Spleen (tissue), 7 donors: Measurements from ENCODE around the gene SLC39A5.

ENCODE experiments used
- CTCF ChIP-seq, 11 experiments: fragments of 200-600 bp in 7 of 11; fragments of 450-650 bp in 4 of 11; sonication (generic) in 4 of 11; IDR thresholded peaks in 8 of 11; conservative IDR thresholded peaks in 3 of 11; 1 replicate in 7 of 11; 2 replicates in 4 of 11; pipeline versions ENCODE4 v1.4.0 to v1.8.0; 2016 to 2021; ENCODE audit warnings: antibody characterized with exemption in 11 of 11, inconsistent platforms in 4 of 11, mild to moderate bottlenecking in 1 of 11
- POLR2A ChIP-seq, 3 donors: fragments of 450-650 bp; IDR thresholded peaks; one replicate each; pipeline ENCODE4 v1.5.1; 2017; ENCODE audit warnings: antibody characterized with exemption in 3 of 3, mild to moderate bottlenecking in 1 of 3
- donor health status: DM: no; HTN: no; CAD: no; lungs with moderate emphysema.
- donor health status: DM: no; HTN: no; CAD: no.
- donor health status: DM: no; HTN: no; CAD: no.

- TF ChIP-seq CTCF (IDR thresholded peaks at IDR 0.05 in 8 of 11, conservative IDR thresholded peaks at IDR 0.05 in 3 of 11): no peak
- no peak for TF ChIP-seq POLR2A (IDR thresholded peaks at IDR 0.05)
These were observed 30.5 kb downstream of the SLC39A5 start for GRCh38 chr12:56260380-56260779.
